Omental fat pad (tissue), 4 donors: ENCODE measurements around the gene STUM. TPM values are rescaled to one million over a fixed set of nuclear protein-coding genes. Genes with fewer than 3 reads are reported as not detected.

Source experiments
- ATAC-seq: fragments of 150-250 bp; one replicate; pipeline ENCODE4 v1.9.1; 2016; ENCODE audit warnings: mild to moderate bottlenecking, moderate library complexity; ENCODE audit not compliant: low FRiP score
- DNase-seq: peaks from one replicate; pipeline ENCODE4 v3.0.0-alpha.2; 2019; ENCODE audit warnings: low spot score
- CTCF ChIP-seq, 3 donors: fragments of 450-650 bp; IDR thresholded peaks; one replicate each; pipeline ENCODE4 v1.5.1; 2016 to 2017; ENCODE audit warnings: antibody characterized with exemption in 3 of 3, mild to moderate bottlenecking in 3 of 3, moderate library complexity in 2 of 3
- total RNA-seq, 4 donors: library from RNA; depleted of rRNA; stranded (reverse); fragments of >200 nt; gene quantifications; one replicate each; pipeline ENCODE4 v1.1.0, GENCODE V29; 2016

The STUM gene
- total RNA-seq, 4 donors from 2014 or later, result 1.9 to 2.8 (median 2.2) TPM

- DNase-seq, result no peak
- TF ChIP-seq CTCF (IDR thresholded peaks at IDR 0.05), result no peak
- no peak for ATAC-seq
Observed at GRCh38 chr1:226629896-226630550, 81.5 kb downstream of the STUM start.

GRCh38 chr1:226630592-226630991 is 82.0 kb downstream of the STUM start:
- DNase-seq (no peak), ATAC-seq (no peak)
- no peak for TF ChIP-seq CTCF (IDR thresholded peaks at IDR 0.05)

- no peak for TF ChIP-seq CTCF (IDR thresholded peaks at IDR 0.05)
- DNase-seq (no peak), ATAC-seq (no peak)
Observed at GRCh38 chr1:226631229-226632000, 82.9 kb downstream of the STUM start.

- no peak for DNase-seq
- TF ChIP-seq CTCF (IDR thresholded peaks at IDR 0.05), result no peak
- no peak for ATAC-seq
Observed at GRCh38 chr1:226632169-226632879, 83.8 kb downstream of the STUM start.

- TF ChIP-seq CTCF (IDR thresholded peaks at IDR 0.05), result no peak
- no peak for DNase-seq
- no peak for ATAC-seq
Observed at GRCh38 chr1:226632922-226633351, 84.4 kb downstream of the STUM start.

GRCh38 chr1:226633541-226634165 is 85.1 kb downstream of the STUM start:
- DNase-seq, result no peak
- no peak for TF ChIP-seq CTCF (IDR thresholded peaks at IDR 0.05)
- peak; percentile 13 for ATAC-seq
